Measurements from ENCODE around the gene MOCS2.

- TF ChIP-seq CTCF (IDR thresholded peaks at IDR 0.05) (no peak), POLR2A (IDR thresholded peaks at IDR 0.05) (no peak)
These were observed 19.3 kb downstream of the MOCS2 start for GRCh38 chr5:53090229-53090628.
